NCI-H2196 (cell line): ENCODE results near the gene FOXA1.

ENCODE experiments used
- DNase-seq: peaks from one replicate; lab custom pipeline; 2025; ENCODE audit not compliant: unreplicated experiment; lab: John Stamatoyannopoulos, UW

FOXA1 gene

GRCh38 chr14:37594971-37595808 lies at the start of gene FOXA1, which contains the start of gene TTC6:
Gene FOXA1 (minus strand): TSS chr14:37595249. CDS start chr14:37594972, 277 bp downstream.
Gene TTC6 (plus strand): TSS chr14:37595629. CDS start chr14:37622065, 26,436 bp downstream.
- DNase-seq, result peak; percentile 87

- no peak for DNase-seq
Measured at GRCh38 chr14:37643701-37644100, 48.7 kb upstream of the FOXA1 start.

GRCh38 chr14:37642125-37642524 lies 47.1 kb upstream of the FOXA1 start:
- DNase-seq, result no peak

GRCh38 chr14:37641117-37641516 lies 46.1 kb upstream of the FOXA1 start:
- DNase-seq, result no peak

- no peak for DNase-seq
Measured at GRCh38 chr14:37638599-37638998, 43.5 kb upstream of the FOXA1 start.

- no peak for DNase-seq
Measured at GRCh38 chr14:37637341-37637740, 42.3 kb upstream of the FOXA1 start.

- DNase-seq, result no peak
Measured at GRCh38 chr14:37625597-37626595, 30.8 kb upstream of the FOXA1 start.

- DNase-seq, result no peak
Measured at GRCh38 chr14:37623971-37624370, 28.9 kb upstream of the FOXA1 start.

- peak; percentile 42 for DNase-seq
Measured at GRCh38 chr14:37623426-37623951, 28.4 kb upstream of the FOXA1 start.

GRCh38 chr14:37622231-37622923 lies 27.3 kb upstream of the FOXA1 start:
- no peak for DNase-seq

GRCh38 chr14:37620856-37621255 lies 25.8 kb upstream of the FOXA1 start:
- DNase-seq, result no peak

- no peak for DNase-seq
Measured at GRCh38 chr14:37618498-37619028, 23.5 kb upstream of the FOXA1 start.

GRCh38 chr14:37617864-37618365 lies 22.9 kb upstream of the FOXA1 start:
- no peak for DNase-seq

- DNase-seq, result no peak
Measured at GRCh38 chr14:37616853-37617252, 21.8 kb upstream of the FOXA1 start.

- DNase-seq, result no peak
Measured at GRCh38 chr14:37615582-37616289, 20.7 kb upstream of the FOXA1 start.

- no peak for DNase-seq
Measured at GRCh38 chr14:37610945-37611523, 16.0 kb upstream of the FOXA1 start.

GRCh38 chr14:37608649-37609048 lies 13.6 kb upstream of the FOXA1 start:
- no peak for DNase-seq

- DNase-seq, result no peak
Measured at GRCh38 chr14:37606678-37607077, 11.6 kb upstream of the FOXA1 start.

GRCh38 chr14:37603688-37604251 lies 8.7 kb upstream of the FOXA1 start:
- DNase-seq, result no peak
